ENCODE results near the gene STX18.
"Not testable (repeated sequence)": the region's sequence is repeated elsewhere in the genome, so short reads cannot be mapped to it uniquely, and the experiment has no call there.

STX18 gene

DNA sequence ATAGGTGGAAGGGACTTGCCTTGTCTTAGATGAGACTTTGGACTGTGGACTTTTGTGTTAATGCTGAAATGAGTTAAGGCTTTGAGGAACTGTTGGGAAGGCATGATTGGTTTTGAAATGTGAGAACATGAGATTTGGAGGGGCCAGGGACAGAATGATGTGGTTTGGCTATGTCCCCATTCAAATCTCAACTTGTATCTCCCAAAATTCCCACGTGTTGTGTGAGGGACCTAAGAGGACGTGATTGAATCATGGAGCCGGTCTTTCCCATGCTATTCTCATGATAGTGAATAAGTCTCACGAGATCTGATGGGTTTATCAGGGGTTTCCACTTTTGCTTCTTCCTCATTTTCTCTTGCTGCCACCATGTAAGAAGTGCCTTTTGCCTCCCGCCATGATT is 10.2 kb upstream of the STX18 start:
- not testable (repeated sequence) for DNase-seq

- DNase-seq: not testable (repeated sequence)
These were observed 8.3 kb upstream of the STX18 start for GRCh38 chr4:4550161-4550560.

DNA sequence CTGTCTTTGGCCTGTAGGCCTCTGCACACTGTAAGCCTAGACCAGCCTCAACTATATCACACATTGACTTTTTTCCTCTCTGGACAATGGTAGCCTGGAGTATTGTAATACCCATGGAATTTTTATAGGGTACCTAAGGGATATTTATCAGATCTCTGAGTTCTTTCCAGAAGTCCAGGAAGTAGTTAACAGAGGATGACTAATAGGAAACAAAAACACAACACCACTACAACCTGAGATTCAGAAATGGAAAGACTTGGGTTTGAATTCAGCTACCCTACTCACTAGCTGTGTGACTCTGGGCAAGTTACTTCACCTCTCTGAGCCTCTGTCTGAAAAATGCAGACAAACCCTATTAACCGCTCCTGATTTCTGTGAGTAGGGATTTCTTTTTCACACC is 7.7 kb upstream of the STX18 start:
- no peak for DNase-seq

GRCh38 chr4:4542774-4543485 is 1.1 kb upstream of the STX18 start:
- DNase-seq: no peak

DNA sequence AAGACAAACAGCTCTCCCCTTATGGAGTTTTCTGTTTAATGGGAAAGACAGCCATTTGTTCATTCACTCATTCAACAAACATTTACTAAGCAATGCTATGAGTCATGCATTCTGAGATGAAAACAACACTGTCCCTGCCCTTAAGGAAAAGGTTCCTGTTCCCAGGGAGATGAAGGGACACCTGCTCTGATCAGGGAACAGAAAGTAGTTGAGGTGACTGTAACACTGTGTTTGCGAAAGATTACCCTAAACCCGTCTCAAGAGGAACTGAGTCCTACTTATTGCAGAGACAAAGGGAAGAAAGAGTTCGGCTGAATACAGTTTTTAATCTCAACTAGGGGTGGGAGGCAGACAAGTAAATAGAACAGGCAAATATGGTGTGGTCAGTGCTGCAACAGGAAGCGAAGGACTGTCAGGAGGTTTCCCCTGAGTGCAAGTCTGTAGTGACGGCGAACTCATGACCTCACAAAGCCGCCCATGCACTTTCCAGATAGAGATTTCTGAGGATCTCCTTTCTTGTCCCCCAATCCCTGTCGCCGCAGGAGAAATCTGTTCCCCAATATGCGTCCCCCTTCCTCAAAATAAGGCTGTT is 712 bp downstream of the STX18 start:
- DNase-seq: no peak

DNA sequence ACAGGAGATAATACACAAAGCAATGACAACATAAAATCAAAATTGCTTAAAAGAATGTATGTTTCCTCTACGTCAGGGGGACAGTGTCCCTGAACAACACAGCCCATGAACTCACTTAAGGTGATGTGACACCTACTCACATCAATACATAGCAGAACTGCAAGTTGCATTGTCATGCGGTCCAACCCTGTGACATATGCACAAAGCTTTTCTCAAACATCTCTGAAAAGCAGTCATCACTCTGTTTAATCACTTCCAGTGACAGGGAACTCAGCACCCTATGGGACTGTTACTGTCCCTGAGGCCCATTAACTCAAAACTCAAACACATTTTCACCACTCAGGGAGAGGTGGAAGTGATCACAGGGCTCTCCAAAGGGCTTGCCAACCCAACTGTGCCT is 2.4 kb downstream of the STX18 start:
- DNase-seq: no peak

DNA sequence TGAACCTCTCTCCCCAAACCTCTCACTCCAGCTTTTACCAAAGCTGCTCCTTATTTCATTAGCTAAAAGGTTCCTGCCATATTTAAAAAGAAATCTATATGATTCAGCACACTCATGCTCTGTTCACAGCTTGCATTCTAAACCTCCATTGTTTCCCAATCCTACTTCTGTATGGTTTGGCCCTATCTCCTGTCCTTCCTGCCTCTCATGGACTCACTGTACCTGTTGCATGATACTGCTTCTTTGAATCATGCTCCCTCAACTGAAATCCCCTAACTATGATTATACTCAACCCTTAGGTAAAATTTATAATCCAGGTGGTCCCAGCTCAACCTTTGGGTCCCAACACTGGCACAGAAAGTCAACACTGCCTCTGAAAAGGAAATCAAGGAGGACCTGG is 6.3 kb downstream of the STX18 start:
- DNase-seq: no peak

- no peak for DNase-seq
These were observed 7.2 kb downstream of the STX18 start for GRCh38 chr4:4534515-4535145.

GRCh38 chr4:4533461-4534169 is 8.2 kb downstream of the STX18 start:
- no peak for DNase-seq

GRCh38 chr4:4532371-4533154 is 9.3 kb downstream of the STX18 start:
- DNase-seq: no peak

GRCh38 chr4:4529392-4529791 is 12.5 kb downstream of the STX18 start:
- no peak for DNase-seq

DNA sequence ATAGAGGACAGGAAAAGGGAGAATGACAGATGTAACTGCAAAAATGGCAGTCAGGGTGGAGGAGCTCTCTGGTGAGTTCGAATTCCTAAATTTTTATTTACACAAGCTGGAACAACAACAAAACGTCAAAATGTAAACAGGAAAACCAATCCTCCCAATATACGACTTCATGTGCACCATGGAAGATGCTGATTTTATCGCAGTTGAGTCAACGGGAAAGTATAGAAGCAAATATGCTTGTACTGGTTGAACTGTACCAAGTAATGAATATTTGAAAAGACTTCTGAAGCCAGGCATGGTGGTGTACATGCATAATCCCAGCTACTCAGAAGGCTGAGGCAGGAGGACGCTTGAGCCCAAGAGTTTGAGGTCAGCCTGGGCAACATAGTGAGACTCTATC is 15.4 kb downstream of the STX18 start:
- no peak for DNase-seq

DNA sequence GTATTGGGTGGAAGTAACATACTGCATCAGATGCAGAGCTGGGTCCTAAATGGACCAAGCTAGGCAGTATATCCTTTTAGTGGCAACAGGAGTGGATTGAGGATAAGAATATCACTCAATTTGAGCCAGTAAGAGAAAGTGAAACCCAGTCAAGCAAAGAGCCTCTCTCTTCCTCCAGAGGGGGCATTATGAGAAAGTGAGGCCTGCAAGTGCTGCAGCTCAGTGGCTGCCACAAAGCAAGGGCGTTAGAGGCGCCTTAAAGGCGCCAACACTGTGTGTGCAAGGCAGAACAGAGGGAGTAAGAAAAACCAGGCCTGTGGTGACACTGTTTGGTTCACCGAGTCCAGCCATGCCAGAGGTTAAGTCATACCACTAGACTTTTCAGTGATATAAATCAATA is 17.5 kb downstream of the STX18 start:
- peak; percentile 60 for DNase-seq

DNA sequence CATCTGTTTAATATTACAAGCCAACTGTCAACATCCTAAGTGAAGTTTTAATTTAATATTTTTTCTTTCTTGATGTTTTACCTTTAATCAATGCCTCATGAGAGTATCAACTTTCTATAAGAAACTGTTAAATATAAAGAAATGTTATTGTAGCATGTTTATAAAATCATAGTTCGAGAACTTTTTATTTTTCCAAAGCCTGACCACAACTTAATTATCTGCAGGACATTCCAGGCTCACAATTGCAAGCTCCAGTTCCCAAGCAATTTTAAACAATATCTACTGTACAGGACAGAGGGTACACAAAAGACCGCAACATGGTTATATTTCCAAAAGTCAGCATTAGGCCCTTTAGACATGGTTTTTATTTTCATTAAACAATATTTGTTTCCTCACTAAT is 20.1 kb downstream of the STX18 start:
- no peak for DNase-seq

- DNase-seq: no peak
These were observed 20.7 kb downstream of the STX18 start for GRCh38 chr4:4521136-4521535.

DNA sequence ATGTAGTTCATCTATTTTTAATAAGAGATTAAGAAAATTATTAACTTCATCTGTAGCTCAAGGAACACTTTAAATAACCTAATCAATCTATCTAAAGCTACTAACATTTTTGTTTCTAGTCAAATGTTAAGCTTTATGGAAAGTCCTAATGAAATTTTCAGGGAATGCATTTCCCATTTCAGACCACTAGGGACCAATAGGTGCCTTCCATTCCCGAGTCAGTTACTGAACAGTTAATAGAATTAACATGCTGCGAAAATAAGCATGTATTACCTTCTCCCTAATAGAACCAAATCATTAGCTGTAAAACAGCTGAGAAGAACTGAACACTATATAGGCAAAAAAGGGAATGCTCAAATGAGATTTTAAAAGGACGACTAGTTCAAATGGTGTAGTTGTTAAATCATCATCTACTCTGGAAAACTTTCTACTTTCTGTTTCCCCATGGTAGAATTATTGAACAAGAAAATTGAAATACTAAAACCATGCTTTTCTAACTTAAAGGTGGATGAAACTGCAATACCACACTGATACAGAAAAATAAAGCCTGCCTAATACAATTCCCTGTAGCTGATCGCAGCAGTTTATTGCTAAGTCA is 22.5 kb downstream of the STX18 start:
- DNase-seq: no peak

- DNase-seq: no peak
These were observed 23.1 kb downstream of the STX18 start for GRCh38 chr4:4518747-4519146.

GRCh38 chr4:4514786-4515185 is 27.1 kb downstream of the STX18 start:
- DNase-seq: no peak

- no peak for DNase-seq
These were observed 29.6 kb downstream of the STX18 start for GRCh38 chr4:4512282-4512681.

DNA sequence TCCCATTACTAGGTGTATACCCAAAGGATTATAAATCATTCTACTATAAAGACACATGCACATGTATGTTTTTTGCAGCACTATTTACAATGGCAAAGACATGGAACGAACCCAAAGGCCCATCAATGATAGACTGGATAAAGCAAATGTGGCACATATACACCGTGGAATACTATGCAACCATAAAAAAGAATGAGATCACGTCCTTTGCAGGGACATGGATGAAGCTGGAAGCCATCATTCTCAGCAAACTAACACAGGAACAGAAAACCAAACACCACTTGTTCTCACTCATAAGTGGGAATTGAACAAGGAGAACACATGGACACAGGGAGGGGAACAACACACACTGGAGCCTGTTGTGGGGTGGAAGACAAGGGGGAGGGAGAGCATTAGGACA is 31.2 kb downstream of the STX18 start:
- DNase-seq: not testable (repeated sequence)

GRCh38 chr4:4509521-4509920 is 32.3 kb downstream of the STX18 start:
- DNase-seq: no peak

DNA sequence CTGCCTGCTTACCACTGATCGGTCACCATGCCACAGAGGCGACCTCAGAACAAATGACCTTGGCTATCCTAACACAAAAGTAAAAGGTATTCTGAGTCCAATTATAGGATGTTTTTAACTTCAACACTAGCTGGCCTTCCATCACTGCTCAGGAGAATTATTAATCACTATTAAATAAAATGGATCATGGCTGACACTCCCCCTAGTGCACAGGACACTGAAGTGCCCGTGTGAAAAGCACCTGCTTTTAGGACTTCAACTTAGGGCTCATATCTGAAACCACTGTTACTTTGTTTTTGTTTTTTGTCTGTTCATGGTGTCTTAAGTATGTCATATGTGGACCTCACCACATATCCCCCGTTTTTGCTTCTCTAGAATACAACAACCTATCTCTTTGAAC is 33.9 kb downstream of the STX18 start:
- DNase-seq: no peak

- no peak for DNase-seq
These were observed 34.4 kb downstream of the STX18 start for GRCh38 chr4:4507403-4507802.
